Measurements from ENCODE around the gene MCOLN3.
"Not testable (repeated sequence)": the region's sequence is repeated elsewhere in the genome, so short reads cannot be mapped to it uniquely, and the experiment has no call there.

MCOLN3 gene

GRCh38 chr1:85047472-85048295, 616 bp downstream of the MCOLN3 start:
- peak; percentile 40 for DNase-seq (ENCODE audit: low read depth, low spot score)

GRCh38 chr1:85047144-85047471, 1.2 kb downstream of the MCOLN3 start:
- DNase-seq (ENCODE audit: low read depth, low spot score), result no peak

DNA sequence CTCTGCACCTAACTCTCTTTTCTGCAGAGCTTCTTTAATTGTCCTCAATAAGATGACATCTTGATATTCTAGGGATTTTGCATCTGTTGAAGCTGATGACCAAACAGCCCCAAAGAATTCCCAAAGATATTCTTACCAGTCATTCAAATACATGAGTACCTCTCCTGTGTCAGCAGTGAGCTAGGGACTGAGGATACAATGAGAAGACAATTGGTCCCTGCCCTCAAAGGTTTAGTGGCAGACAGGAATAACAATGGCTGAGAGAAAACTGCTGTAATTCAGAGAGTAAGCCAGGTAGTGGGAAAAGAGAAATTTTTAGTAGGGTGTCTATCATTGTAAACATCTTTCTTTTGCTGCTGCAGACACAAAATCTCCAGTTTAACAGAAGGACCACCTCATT, 5.9 kb downstream of the MCOLN3 start:
- DNase-seq (ENCODE audit: low read depth, low spot score), result no peak

DNA sequence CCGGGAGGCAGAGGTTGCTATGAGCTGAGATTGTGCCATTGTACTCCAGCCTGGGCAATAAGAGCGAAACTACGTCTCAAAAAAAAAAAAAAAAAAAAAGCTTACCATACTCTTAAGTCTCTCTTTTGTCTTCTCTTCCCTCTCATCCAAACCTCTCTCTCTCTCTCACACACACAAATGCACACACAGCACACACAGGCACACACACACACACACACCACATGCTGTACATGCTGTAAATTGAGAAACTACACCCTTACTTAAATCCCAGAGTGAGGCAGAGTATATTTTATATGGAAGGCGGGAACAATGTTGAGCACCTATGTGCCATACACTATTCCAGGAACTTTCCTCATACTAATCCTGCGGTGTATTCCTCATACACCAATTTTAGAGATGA, 6.5 kb downstream of the MCOLN3 start:
- no peak for DNase-seq (ENCODE audit: low read depth, low spot score)

GRCh38 chr1:85033221-85033620, 15.1 kb downstream of the MCOLN3 start:
- no peak for DNase-seq (ENCODE audit: low read depth, low spot score)

DNA sequence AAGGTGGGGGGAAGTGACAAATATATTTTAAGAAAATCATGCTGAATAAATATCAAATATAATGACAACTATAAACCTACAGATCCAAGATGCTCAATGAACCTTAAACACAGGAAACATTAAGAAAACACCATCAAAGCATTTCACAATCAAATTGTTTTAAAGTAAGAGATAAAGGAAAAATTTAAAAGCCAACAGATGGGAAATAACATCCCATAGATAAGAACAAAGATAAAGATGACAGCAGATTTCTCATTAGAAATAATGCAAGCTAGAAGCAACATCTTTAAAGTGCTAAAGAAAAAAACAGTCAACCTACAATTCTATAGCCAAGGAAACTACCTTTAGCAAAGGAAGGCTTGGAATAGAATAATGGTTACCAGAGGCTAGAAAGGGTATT, 17.8 kb downstream of the MCOLN3 start:
- no peak for DNase-seq (ENCODE audit: low read depth, low spot score)

GRCh38 chr1:85028151-85028550, 20.1 kb downstream of the MCOLN3 start:
- no peak for DNase-seq (ENCODE audit: low read depth, low spot score)

DNA sequence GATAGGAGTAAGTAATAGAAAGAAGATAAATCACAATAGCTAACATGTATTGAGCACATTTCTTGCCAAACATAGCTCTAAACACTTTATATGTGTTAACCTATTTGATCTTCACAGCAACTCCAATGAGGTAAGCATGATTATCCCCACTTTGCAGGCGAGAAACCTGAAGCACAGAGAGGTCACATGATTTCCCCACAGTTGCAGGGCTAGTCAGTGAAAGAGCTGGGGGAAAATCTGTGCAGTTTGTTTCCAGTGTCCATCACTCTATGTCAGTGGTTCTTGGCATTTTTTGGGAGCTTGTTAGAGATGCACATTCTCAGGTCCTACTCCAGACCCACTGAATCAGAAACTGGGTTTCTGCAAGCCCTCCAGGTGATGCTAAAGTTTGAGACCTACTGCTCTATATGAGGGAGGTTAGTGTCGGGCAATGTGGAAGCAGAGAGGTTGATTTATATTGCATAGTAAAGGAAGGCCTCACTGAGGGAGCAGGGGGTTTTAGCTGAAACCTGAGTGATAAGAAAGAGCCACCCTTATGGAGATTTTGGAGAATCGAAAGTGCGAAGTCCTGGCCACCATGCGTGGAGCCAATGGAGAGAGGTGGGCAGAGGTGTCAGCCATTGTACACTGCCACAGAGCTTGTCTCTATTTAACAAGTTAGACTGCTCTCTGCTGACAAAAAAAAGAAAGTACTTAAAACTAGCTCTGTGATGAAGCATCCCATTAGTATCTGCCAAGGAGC, 20.9 kb downstream of the MCOLN3 start:
- DNase-seq (ENCODE audit: low read depth, low spot score), result no peak

DNA sequence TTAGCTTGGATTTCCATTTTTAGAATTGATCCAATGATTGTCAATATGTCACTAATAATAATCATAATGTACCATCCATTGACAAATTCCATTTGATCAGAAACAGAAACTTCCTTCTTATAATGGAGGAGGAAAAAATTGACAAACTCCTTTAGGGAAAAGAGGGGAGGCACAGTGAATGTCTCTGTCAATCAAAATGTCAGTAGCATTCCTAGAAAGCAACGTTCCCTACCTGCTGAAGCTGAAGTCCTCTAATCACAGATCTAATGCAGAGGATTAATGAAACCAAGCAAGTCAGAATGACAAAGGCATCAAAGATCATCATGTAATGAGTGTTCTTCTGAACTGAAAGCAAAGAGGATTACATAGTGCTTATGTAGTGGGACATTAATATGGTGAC, 22.4 kb downstream of the MCOLN3 start:
- DNase-seq (ENCODE audit: low read depth, low spot score), result no peak

DNA sequence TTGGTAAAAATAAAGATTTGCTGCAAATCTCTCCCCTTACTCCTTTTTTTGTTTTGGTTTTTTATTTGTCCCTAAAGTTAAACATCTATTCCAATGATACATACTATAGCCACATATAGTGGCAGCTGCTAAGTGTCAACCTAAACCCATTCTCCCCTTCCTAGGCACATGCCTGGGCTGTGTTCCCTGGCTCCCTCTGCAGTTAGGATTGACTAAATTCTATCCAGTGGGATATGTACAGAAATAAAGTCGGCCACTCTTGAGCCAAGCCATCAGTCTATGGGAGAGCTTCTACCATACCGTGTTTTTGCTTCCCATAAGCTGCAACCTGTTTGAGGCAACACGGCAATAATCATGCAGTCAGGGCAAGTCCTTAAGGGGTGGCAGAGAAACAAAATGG, 23.6 kb downstream of the MCOLN3 start:
- no peak for DNase-seq (ENCODE audit: low read depth, low spot score)

GRCh38 chr1:85022700-85023099, 25.6 kb downstream of the MCOLN3 start:
- DNase-seq (ENCODE audit: low read depth, low spot score), result no peak

DNA sequence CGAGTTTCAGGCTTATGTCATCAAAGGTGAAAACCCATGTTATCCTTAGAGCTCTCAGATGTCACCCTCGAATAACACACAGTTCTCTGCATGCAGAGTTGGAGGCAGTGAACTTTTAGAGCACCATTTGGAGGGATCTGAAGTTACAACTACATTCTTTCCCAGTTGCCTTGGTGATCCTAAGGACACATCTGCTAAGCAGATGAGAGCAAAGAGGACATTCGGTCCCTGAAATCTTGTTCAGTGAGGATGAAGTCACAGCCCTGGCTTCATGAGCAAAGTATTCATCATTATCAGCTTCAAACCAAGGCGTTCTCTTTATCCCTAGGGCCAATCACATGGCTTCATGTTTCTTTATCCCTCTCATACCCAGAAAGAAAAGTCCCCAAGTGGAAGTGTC, 28.3 kb downstream of the MCOLN3 start:
- DNase-seq (ENCODE audit: low read depth, low spot score), result no peak

DNA sequence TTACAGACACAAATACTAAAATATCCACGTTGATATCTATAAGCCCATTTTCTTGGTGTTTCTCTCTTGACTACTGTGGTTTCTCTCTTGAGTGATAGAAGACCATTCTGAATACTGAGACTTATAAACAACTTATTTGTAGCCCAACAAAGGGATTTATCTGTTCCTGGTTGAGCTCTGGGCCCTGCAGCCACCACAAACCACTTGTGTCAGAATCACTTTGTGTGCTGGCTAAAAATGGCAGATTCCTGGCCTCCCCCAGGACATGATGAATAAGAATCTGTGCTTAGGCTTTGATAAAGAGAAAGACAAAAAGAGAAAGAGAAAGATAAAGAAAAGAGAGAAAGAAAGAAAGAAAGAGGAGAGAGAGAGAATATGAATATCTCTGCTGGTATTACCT, 32.5 kb downstream of the MCOLN3 start:
- no peak for DNase-seq (ENCODE audit: low read depth, low spot score)

- DNase-seq (ENCODE audit: low read depth, low spot score), result not testable (repeated sequence)
These were observed 42.7 kb downstream of the MCOLN3 start for GRCh38 chr1:85005641-85006040.

DNA sequence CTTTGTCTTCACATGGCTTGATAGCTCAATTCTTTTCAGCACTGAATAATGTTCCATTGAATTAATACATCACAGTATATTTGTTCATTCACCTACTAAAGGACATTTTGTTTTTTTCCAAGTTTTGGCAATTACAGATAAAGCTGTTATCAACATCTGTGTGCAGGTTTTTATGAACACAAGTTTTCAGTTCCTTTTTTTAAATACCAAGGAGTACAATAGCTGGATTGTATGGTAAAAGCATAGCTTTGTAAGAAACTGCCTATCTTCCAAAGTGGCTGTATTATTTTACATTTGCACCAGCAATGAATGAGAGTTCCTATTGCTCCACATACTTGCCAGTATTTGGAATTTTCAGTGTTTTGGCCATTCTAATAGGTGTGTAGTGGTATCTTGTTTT, 46.6 kb downstream of the MCOLN3 start:
- no peak for DNase-seq (ENCODE audit: low read depth, low spot score)

DNA sequence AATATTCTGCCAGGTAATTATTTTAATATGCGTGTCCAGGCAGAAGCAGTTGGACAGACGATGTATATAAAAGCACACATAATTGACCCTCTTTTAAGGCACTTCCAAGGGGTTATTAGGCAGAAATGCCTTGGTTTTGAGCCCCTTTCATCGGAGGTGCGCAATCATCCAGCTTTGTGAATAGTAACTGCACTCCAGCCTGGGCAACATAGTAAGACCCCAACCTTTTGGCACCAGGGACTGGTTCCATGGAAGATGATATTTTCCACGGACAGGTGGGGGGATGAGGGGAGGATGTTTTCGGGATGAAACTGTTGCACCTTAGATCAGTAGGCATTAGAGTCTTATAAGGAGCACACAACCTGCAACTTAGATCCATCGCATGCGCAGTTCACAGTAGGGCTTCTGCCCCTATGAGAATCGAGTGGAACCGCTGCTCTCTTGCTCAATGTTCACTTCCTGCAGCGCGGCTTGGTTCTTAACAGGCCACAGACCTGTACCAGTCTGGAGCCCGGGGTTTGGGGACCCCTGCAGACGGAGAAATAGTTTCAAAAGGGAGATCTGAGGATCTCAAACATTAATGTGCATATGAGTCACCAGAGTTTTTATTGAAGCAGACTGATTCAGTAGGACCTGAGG, 49.5 kb downstream of the MCOLN3 start:
- DNase-seq (ENCODE audit: low read depth, low spot score), result peak; percentile 25

DNA sequence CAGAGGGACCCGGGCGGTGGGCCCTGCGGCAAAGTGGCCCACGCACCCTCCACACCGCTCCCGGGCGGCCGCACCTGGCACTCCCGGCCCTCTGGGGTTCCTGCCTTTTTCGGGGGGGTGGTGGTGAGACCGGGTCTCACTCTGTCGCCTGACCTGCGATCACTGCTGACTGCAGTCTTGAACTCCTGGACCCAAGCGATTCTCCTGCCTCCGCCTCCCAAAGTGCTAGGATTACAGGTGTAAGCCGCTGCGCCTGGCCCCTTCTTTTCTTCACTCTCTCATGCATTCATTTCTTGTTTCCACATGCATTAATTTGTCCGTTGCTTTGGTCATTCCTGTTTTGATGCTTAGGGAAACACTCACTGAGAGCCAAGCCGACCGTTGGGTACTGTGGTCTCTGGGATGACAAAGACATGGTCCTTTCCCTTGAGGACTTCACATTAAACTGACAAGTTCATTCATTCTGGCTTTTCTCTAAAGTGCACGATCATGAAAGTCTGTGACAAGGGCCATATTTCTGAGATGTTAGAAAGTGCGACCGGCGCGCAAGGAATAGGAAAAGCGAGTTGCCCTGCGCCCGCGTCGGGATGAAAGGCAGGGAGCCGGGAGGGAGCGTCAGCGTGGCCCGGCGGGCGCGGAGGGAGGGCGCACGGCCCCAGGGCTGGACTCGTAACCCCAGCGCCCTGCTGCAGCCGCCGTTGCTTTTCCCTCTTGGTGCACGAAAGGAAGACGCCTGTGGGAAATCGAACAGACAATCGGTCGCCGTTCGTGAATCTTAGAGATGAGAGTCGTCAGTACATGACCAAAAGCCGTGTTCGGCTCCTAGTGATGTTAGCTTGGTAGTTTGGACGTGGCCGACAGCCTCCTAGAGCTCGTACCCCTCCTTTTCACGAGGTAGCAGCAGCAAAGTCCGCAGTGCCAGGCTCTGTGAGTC, 50.4 kb downstream of the MCOLN3 start:
- DNase-seq (ENCODE audit: low read depth, low spot score), result peak; percentile 40

DNA sequence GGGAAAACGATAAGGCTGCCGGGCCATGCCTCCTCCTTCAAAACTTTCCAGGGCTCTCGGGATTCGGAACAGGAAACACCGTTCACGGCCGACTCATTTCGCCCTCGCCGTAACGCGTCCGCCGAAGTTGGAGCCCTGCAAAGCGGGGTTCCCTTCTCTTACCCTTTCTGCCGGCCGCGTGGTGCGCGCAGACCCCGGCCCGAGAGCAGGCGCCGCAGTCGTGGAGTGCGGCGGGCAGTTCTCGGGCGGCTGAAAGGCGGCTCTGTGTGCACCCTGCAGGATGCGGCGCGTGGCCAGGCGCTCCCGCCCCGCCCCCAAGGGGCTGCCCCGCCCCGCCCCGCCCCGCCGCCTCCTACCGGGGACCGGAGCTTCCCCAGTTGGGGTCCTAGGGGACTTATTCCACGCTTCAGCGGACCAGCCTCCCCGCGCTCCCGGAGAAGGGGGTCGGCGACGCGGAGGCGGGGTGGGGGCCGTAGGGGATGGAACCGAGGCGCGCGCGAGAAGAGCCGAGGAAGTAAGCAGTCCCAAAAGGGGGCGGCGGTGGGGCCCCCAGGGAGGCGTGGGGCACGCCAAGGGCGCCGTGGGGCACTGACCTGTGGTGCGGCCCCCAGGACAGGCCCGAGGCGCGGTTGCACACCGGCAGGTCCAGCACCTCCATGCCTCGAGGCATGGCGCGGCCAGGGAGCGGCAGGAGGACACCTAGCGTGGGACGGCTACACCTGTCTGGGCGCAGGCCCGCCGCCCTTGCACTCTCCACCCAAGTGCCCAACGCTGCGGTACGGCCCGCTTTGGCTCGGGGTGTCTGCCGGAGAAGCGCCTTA, 51.2 kb downstream of the MCOLN3 start, which contains the start of gene MCOLN2:
TSS of gene MCOLN2 (minus strand) at position 268 of the 821 bp plus-strand sequence. CDS start at position 27, 241 bp downstream.
- peak; percentile 55 for DNase-seq (ENCODE audit: low read depth, low spot score)

GRCh38 chr1:84995484-84996334, 52.6 kb downstream of the MCOLN3 start:
- DNase-seq (ENCODE audit: low read depth, low spot score), result no peak
